Right lobe of liver (tissue), 6 donors: ENCODE measurements around the gene BANK1. TPM values are rescaled to one million over a fixed set of nuclear protein-coding genes. Genes with fewer than 3 reads are reported as not detected.

Source experiments
- ATAC-seq, 4 donors: fragments of 200-7000 bp; cut with Tn5 transposase; one replicate each; pipeline ENCODE4 v1.9.1; 2020; ENCODE audit warnings: mild to moderate bottlenecking in 4 of 4, moderate library complexity in 4 of 4
- DNase-seq, 3 donors: peaks; one replicate each; pipeline ENCODE4 v3.0.0-alpha.2; 2020
- H3K27ac ChIP-seq, 3 donors: fragments of 200-600 bp; one replicate each; pipeline ENCODE4 v1.8.0; 2022
- H3K27me3 ChIP-seq, 2 donors: fragments of 200-600 bp; one replicate each; pipeline ENCODE4 v1.8.0; 2022
- H3K36me3 ChIP-seq, 4 donors: fragments of 200-600 bp; sonication (generic) in 1 of 4; one replicate each; pipeline versions ENCODE4 v1.5.1 to v1.8.0; 2017 to 2022; ENCODE audit warnings: control low read depth in 1 of 4
- H3K4me1 ChIP-seq, 4 donors: fragments of 200-600 bp; sonication (generic) in 1 of 4; one replicate each; pipeline versions ENCODE4 v1.5.1 to v1.8.0; 2017 to 2022; ENCODE audit warnings: control low read depth in 1 of 4
- H3K4me3 ChIP-seq, 3 donors: fragments of 200-600 bp; one replicate each; pipeline ENCODE4 v1.8.0; 2022
- H3K9me3 ChIP-seq, 4 donors: fragments of 200-600 bp; sonication (generic) in 1 of 4; one replicate each; pipeline versions ENCODE4 v1.5.1 to v1.8.0; 2017 to 2022; ENCODE audit warnings: control low read depth in 1 of 4
- CTCF ChIP-seq, 4 donors: fragments of 200-600 bp in 3 of 4; fragments of 450-650 bp in 1 of 4; IDR thresholded peaks; one replicate each; pipeline versions ENCODE4 v1.5.1 to v1.8.0; 2016 to 2022; ENCODE audit warnings: antibody characterized with exemption in 4 of 4, mild to moderate bottlenecking in 2 of 4
- POLR2A ChIP-seq: fragments of 450-650 bp; IDR thresholded peaks from one replicate; pipeline ENCODE4 v1.6.1; 2017; ENCODE audit warnings: antibody characterized with exemption, mild to moderate bottlenecking
- WGBS: methylation state at CpG from one replicate; pipeline ENCODE4 v1.1.6; 2018; ENCODE audit warnings: low coverage, low lambda C conversion rate; ENCODE audit not compliant: insufficient coverage; ENCODE audit errors: missing lambda C conversion rate; 5-methylcytosine and 5-hydroxymethylcytosine counted together
- intact Hi-C, 2 donors: fragments of 100-400 bp; cut with DNase I; formaldehyde crosslinking; loops; one replicate each; pipeline versions ENCODE4 v1.11.2 to v1.14.1; 2022
- total RNA-seq, 6 experiments: library from RNA; depleted of rRNA in 2 of 6; stranded (reverse); fragments of >200 nt in 2 of 6; fragmentation: NEBNext Ultra II Directional in 3 of 6; extraction: Animal tissue kit (Norgen Biotek cat#: 25700) in 3 of 6; gene quantifications; one replicate each; pipeline versions ENCODE4 v1.1.0 to v1.2.4, GENCODE V29; 2016 to 2023
- donor health status: DM: no; HTN: yes; CAD: no.
- donor health status: DM: no; HTN: no; CAD: no.
- donor health status: DM: no; HTN: no; CAD: no.
- donor health status: DM: no; HTN: yes; CAD: no.
- donor health status: DM: no; HTN: yes; CAD: no.

Gene BANK1
- total RNA-seq, 6 experiments from 2014 or later = 0.06 to 0.84 (median 0.27) TPM; not detected in 2

GRCh38 chr4:101954975-101955678, 164.6 kb downstream of the BANK1 start:
- DNase-seq (no peak), ATAC-seq (no peak)
- Histone ChIP-seq H3K27ac (no peak overlapping the region), H3K9me3 (no peaks in the 10 kb centered on the region), H3K36me3 (no peaks in the 10 kb centered on the region), H3K27me3 (no peaks in the 10 kb centered on the region), H3K4me3 (no peak overlapping the region), H3K4me1 (no peaks in the 10 kb centered on the region)
- TF ChIP-seq POLR2A = no peak
- no peak for TF ChIP-seq CTCF (IDR thresholded peaks at IDR 0.05)
- intact Hi-C loops = no loop called here
- 57% methylated on average over 4 of the region's 4 CpGs for WGBS

GRCh38 chr4:101956068-101956825, 165.7 kb downstream of the BANK1 start:
- Histone ChIP-seq H3K9me3 (no peaks in the 10 kb centered on the region), H3K4me1 (no peaks in the 10 kb centered on the region), H3K27ac (no peak overlapping the region), H3K4me3 (no peak overlapping the region), H3K36me3 (no peaks in the 10 kb centered on the region), H3K27me3 (no peaks in the 10 kb centered on the region)
- WGBS = 48% methylated on average over 4 of the region's 4 CpGs
- intact Hi-C loops = no loop called here
- DNase-seq (no peak), ATAC-seq (no peak)
- TF ChIP-seq POLR2A (no peak), CTCF (IDR thresholded peaks at IDR 0.05) (no peak)

- no peaks in the 10 kb centered on the region for H3K27me3 ChIP-seq
- no peak overlapping the region for H3K27ac ChIP-seq
- no peaks in the 10 kb centered on the region for H3K9me3 ChIP-seq
- 90% methylated on average over 2 of the region's 3 CpGs for WGBS
- ATAC-seq (no peak), DNase-seq (no peak)
- H3K36me3 ChIP-seq = no peaks in the 10 kb centered on the region
- no peaks in the 10 kb centered on the region for H3K4me1 ChIP-seq
- intact Hi-C loops = no loop called here
- no peak for TF ChIP-seq CTCF (IDR thresholded peaks at IDR 0.05)
- TF ChIP-seq POLR2A = no peak
- H3K4me3 ChIP-seq = no peak overlapping the region
Observed at GRCh38 chr4:101958547-101958946, 168.0 kb downstream of the BANK1 start.

GRCh38 chr4:101960431-101960830, 169.9 kb downstream of the BANK1 start:
- DNase-seq (no peak), ATAC-seq (no peak)
- WGBS = 74% methylated on average over 4 of the region's 4 CpGs
- Histone ChIP-seq H3K9me3 (no peaks in the 10 kb centered on the region), H3K4me3 (no peak overlapping the region), H3K27ac (no peak overlapping the region), H3K36me3 (no peaks in the 10 kb centered on the region), H3K4me1 (no peaks in the 10 kb centered on the region), H3K27me3 (no peaks in the 10 kb centered on the region)
- intact Hi-C loops = no loop called here
- TF ChIP-seq CTCF (IDR thresholded peaks at IDR 0.05) = no peak
- no peak for TF ChIP-seq POLR2A
